Ishikawa (cell line): Measurements from ENCODE around the gene KIF15.

ENCODE experiments used
- CEBPB ChIP-seq: IDR thresholded peaks from 2 replicates; pipeline ENCODE4 v1.6.1; 2012
- CREB1 ChIP-seq: IDR thresholded peaks from 2 replicates; pipeline ENCODE4 v1.6.1; 2012; ENCODE audit warnings: low read depth
- EGR1 ChIP-seq: IDR thresholded peaks from 2 replicates; pipeline ENCODE4 v1.6.1; 2012
- EP300 ChIP-seq: IDR thresholded peaks from 2 replicates; pipeline ENCODE4 v1.6.1; 2012; ENCODE audit warnings: borderline replicate concordance
- FOXM1 ChIP-seq: IDR thresholded peaks from 2 replicates; pipeline ENCODE4 v1.6.1; 2012; ENCODE audit warnings: low read depth, borderline replicate concordance
- NFIC ChIP-seq: IDR thresholded peaks from 2 replicates; pipeline ENCODE4 v1.6.1; 2012
- RAD21 ChIP-seq: IDR thresholded peaks from 2 replicates; pipeline ENCODE4 v1.6.1; 2012; ENCODE audit warnings: low read depth
- REST ChIP-seq: IDR thresholded peaks from 2 replicates; pipeline ENCODE4 v1.6.1; 2012; ENCODE audit warnings: low read depth, mild to moderate bottlenecking
- TAF1 ChIP-seq: IDR thresholded peaks from 2 replicates; pipeline ENCODE4 v1.6.1; 2012; ENCODE audit warnings: low read depth, mild to moderate bottlenecking
- TCF12 ChIP-seq: IDR thresholded peaks from 2 replicates; pipeline ENCODE4 v1.6.1; 2012; ENCODE audit warnings: low read depth
- TEAD4 ChIP-seq: IDR thresholded peaks from 2 replicates; pipeline ENCODE4 v1.6.1; 2012
- YY1 ChIP-seq: IDR thresholded peaks from 2 replicates; pipeline ENCODE4 v1.6.1; 2012; ENCODE audit warnings: low read depth
- ZBTB7A ChIP-seq: IDR thresholded peaks from 2 replicates; pipeline ENCODE4 v1.6.1; 2012; ENCODE audit warnings: low read depth
- TF ChIP-seq, protein P1 (sequence below): IDR thresholded peaks from 2 replicates; pipeline ENCODE4 v1.6.1; 2012
- TF ChIP-seq, protein P2 (sequence below): IDR thresholded peaks from 2 replicates; pipeline ENCODE4 v1.6.1; 2012

The KIF15 gene

DNA sequence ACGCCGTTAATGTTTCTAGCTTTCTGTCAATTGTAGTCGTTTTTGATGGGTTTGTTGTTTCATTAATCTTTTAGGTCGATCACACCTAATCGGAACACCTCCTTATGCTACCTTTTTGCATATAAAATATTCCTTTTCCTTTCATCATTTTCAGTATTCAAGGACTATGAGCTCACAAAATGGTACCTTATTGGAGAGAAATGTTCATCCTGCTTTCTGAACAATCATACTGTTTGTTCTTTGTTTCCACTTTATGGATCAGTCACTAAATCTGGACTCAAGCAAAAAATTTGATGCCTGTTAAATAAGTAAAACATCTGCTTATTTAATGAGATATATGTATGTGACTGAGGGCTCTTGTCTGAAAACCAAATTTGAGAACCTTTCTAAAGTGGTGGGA lies 1.1 kb downstream of the KIF15 start:
- no peak for TF ChIP-seq EP300
- no peak for TF ChIP-seq CREB1
- no peak for TF ChIP-seq YY1

- TF ChIP-seq, protein P1, sequence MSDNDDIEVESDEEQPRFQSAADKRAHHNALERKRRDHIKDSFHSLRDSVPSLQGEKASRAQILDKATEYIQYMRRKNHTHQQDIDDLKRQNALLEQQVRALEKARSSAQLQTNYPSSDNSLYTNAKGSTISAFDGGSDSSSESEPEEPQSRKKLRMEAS, result no peak
Observed at GRCh38 chr3:44764248-44764647, 2.7 kb downstream of the KIF15 start.

DNA sequence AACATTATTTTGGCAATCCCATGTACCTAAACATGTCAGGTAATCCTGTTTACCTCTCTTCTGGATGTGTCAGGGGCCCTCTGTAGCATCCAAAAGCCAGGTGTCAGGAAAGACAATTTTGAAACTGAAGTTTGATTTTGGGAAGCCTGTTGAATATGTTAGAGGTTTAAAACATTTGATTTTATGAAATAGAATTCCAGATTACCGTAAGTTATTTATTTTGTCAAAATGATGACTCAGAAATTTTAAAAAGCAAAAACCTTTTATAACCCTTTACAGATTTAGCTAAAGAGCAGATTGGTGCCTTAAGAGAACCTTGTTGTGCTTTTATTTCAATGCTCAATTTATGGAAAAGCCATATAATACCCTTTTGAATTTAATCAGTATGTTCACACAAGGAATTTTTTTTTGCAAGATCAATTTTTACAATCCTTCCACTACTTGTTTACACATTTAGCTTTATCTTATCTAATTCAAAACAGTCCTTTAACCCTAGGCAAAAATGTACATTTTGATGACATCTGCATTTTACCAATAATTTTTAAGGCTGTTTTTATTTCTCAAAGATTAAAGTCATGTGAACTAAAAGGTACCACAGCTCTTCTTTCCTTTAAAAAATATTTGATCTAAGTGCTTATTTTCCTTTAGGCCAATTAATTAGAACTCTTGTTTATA lies 10.0 kb downstream of the KIF15 start:
- no peak for TF ChIP-seq TEAD4

DNA sequence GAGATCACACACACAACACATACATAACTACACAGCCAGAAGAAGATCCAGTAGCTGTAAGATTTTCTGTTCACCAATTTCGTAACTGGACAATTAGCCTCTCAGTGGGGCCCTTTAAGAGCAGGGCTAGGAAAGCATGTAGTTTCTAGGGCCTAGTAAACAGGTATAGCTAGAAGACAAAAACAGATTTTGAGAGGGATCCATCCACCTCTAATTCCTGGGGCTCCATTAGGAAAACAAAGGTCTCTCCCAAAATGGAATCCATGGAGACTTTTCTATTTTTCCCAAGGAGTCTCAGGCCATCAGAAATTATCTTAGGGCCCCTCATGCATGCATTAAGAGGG lies 10.5 kb downstream of the KIF15 start:
- TF ChIP-seq CEBPB (no peak), TAF1 (no peak), TEAD4 (no peak), CREB1 (no peak), ZBTB7A (no peak), YY1 (no peak), NFIC (no peak), REST (no peak), EP300 (no peak), FOXM1 (no peak), TCF12 (no peak), RAD21 (no peak), EGR1 (no peak)
- TF ChIP-seq, protein P2, sequence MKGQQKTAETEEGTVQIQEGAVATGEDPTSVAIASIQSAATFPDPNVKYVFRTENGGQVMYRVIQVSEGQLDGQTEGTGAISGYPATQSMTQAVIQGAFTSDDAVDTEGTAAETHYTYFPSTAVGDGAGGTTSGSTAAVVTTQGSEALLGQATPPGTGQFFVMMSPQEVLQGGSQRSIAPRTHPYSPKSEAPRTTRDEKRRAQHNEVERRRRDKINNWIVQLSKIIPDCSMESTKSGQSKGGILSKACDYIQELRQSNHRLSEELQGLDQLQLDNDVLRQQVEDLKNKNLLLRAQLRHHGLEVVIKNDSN, result no peak
- TF ChIP-seq, protein P1, result no peak

DNA sequence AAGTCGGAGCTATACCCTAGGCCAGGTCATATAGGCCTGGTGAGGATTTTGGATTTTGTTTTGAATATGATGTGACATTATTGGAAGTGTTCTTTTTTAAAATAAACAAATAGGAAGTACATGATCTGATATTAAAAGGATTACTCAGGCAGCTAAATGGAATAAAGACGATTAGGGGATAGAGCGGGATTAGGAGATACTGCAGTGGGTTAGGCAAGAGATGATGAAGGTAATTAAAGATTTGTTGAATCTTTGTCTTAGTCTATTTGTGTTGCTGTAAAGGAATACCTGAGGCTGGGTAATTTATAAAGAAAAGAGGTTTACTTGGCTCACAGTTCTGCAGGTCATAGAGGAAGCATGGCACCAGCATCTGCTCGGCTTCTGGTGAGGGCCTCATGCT lies 21.3 kb downstream of the KIF15 start:
- TF ChIP-seq, protein P2, result no peak
- no peak for TF ChIP-seq TCF12
- no peak for TF ChIP-seq FOXM1
- TF ChIP-seq NFIC, result no peak
- TF ChIP-seq REST, result no peak
- TF ChIP-seq YY1, result no peak
- TF ChIP-seq CREB1, result no peak
- no peak for TF ChIP-seq TAF1
- TF ChIP-seq CEBPB, result no peak
- no peak for TF ChIP-seq ZBTB7A
- TF ChIP-seq, protein P1, result no peak
- no peak for TF ChIP-seq EP300
- TF ChIP-seq TEAD4, result no peak
- no peak for TF ChIP-seq EGR1
- TF ChIP-seq RAD21, result no peak

GRCh38 chr3:44795197-44795596 lies 33.6 kb downstream of the KIF15 start:
- no peak for TF ChIP-seq CREB1
- no peak for TF ChIP-seq RAD21
- TF ChIP-seq FOXM1, result no peak
- TF ChIP-seq REST, result no peak
- no peak for TF ChIP-seq CEBPB
- no peak for TF ChIP-seq EGR1
- no peak for TF ChIP-seq TEAD4
- TF ChIP-seq NFIC, result no peak
- TF ChIP-seq TAF1, result no peak
- no peak for TF ChIP-seq ZBTB7A
- TF ChIP-seq, protein P2, result no peak
- TF ChIP-seq, protein P1, result no peak
- no peak for TF ChIP-seq TCF12
